ENCODE measurements around the gene NR1H4.
"Not testable (repeated sequence)": the region's sequence is repeated elsewhere in the genome, so short reads cannot be mapped to it uniquely, and the experiment has no call there.

Gene NR1H4

GRCh38 chr12:100573292-100574186, 99.9 kb downstream of the NR1H4 start, which contains the start of gene GAS2L3:
Gene GAS2L3 (plus strand): TSS chr12:100573684. CDS start chr12:100594905, 21,221 bp downstream.
- peak; percentile 75 for DNase-seq

- DNase-seq = no peak
Observed at GRCh38 chr12:100574187-100575074, 100.8 kb downstream of the NR1H4 start.

- no peak for DNase-seq
Observed at GRCh38 chr12:100576331-100577036, 102.8 kb downstream of the NR1H4 start.

GRCh38 chr12:100578923-100579322, 105.3 kb downstream of the NR1H4 start:
- DNase-seq = no peak

- DNase-seq = no peak
Observed at GRCh38 chr12:100579844-100580243, 106.2 kb downstream of the NR1H4 start.

- no peak for DNase-seq
Observed at GRCh38 chr12:100584256-100584655, 110.6 kb downstream of the NR1H4 start.

- no peak for DNase-seq
Observed at GRCh38 chr12:100591979-100592378, 118.3 kb downstream of the NR1H4 start.

- DNase-seq = no peak
Observed at GRCh38 chr12:100593490-100593889, 119.8 kb downstream of the NR1H4 start.

- no peak for DNase-seq
Observed at GRCh38 chr12:100601626-100602025, 128.0 kb downstream of the NR1H4 start.

- DNase-seq = not testable (repeated sequence)
Observed at GRCh38 chr12:100602997-100603396, 129.3 kb downstream of the NR1H4 start.

- no peak for DNase-seq
Observed at GRCh38 chr12:100608776-100609175, 135.1 kb downstream of the NR1H4 start.

- DNase-seq = no peak
Observed at GRCh38 chr12:100610666-100611430, 137.2 kb downstream of the NR1H4 start.

- DNase-seq = no peak
Observed at GRCh38 chr12:100612606-100613005, 138.9 kb downstream of the NR1H4 start.

All from DMS153 (cell line).